Tibial artery (tissue), 4 donors: Measurements from ENCODE around the gene LMO3.

Experiments used
- DNase-seq, 2 donors: peaks; one replicate each; pipeline ENCODE4 v3.0.0-alpha.2; 2019
- H3K27ac ChIP-seq, 2 donors: fragments of 200-600 bp; sonication (generic) in 1 of 2; 1 replicate in 1 of 2; 2 replicates in 1 of 2; pipeline ENCODE4 v1.5.1; 2018 to 2019; ENCODE audit warnings: mild to moderate bottlenecking in 1 of 2
- H3K27me3 ChIP-seq, 2 donors: fragments of 200-600 bp; sonication (generic) in 1 of 2; one replicate each; pipeline versions ENCODE4 v1.5.1 to v1.6.0; 2016 to 2019
- H3K36me3 ChIP-seq, 3 donors: fragments of 200-600 bp; sonication (generic) in 2 of 3; one replicate each; pipeline ENCODE4 v1.5.1; 2016 to 2019; ENCODE audit warnings: mild to moderate bottlenecking in 2 of 3
- H3K4me1 ChIP-seq, 4 donors: fragments of 200-600 bp; sonication (generic) in 2 of 4; 1 replicate in 3 of 4; 2 replicates in 1 of 4; pipeline ENCODE4 v1.5.1; 2016 to 2019
- H3K4me3 ChIP-seq, 2 donors: fragments of 200-600 bp; sonication (generic) in 1 of 2; 1 replicate in 1 of 2; 2 replicates in 1 of 2; pipeline ENCODE4 v1.5.1; 2018 to 2019; ENCODE audit warnings: mild to moderate bottlenecking in 2 of 2
- H3K9me3 ChIP-seq, 3 donors: fragments of 200-600 bp; sonication (generic) in 1 of 3; one replicate each; pipeline ENCODE4 v1.5.1; 2016 to 2019
- CTCF ChIP-seq, 2 experiments: fragments of 200-600 bp in 1 of 2; fragments of 450-650 bp in 1 of 2; IDR thresholded peaks; one replicate each; pipeline ENCODE4 v1.5.1; 2017 to 2019; ENCODE audit warnings: antibody characterized with exemption in 2 of 2, mild to moderate bottlenecking in 1 of 2, moderate library complexity in 1 of 2
- intact Hi-C: fragments of 100-400 bp; cut with DNase I; formaldehyde crosslinking; loops from one replicate; pipeline ENCODE4 v1.15.0; 2023; ENCODE audit warnings: low total_unique reads

The LMO3 gene

GRCh38 chr12:16606117-16606200 is at the start of gene LMO3:
LMO3 (minus strand) TSS chr12:16606162; CDS start chr12:16600860, 5,302 bp downstream.
- no peak for DNase-seq
- no peaks in the 10 kb centered on the region for H3K27me3 ChIP-seq
- TF ChIP-seq CTCF (IDR thresholded peaks at IDR 0.05): no peak
- H3K9me3 ChIP-seq: no peaks in the 10 kb centered on the region
- H3K36me3 ChIP-seq: no peaks in the 10 kb centered on the region
- H3K27ac ChIP-seq: peak within 1 kb of the TSS; percentile 63 to 65
- peaks cover 0 to 16% (median 5%) of the 10 kb centered on the region in 4 donors for H3K4me1 ChIP-seq
- intact Hi-C loops: no loop called here
- H3K4me3 ChIP-seq: peak within 1 kb of the TSS; percentile 50 to 51

GRCh38 chr12:16636435-16637055 is 30.6 kb upstream of the LMO3 start:
- no peak overlapping the region for H3K4me3 ChIP-seq
- H3K4me1 ChIP-seq: no peaks in the 10 kb centered on the region
- H3K27ac ChIP-seq: no peak overlapping the region
- H3K9me3 ChIP-seq: no peaks in the 10 kb centered on the region
- no peaks in the 10 kb centered on the region for H3K36me3 ChIP-seq
- DNase-seq: no peak
- no peak for TF ChIP-seq CTCF (IDR thresholded peaks at IDR 0.05)
- no peaks in the 10 kb centered on the region for H3K27me3 ChIP-seq
- intact Hi-C loops: no loop called here

GRCh38 chr12:16634786-16635185 is 28.8 kb upstream of the LMO3 start:
- no peak overlapping the region for H3K27ac ChIP-seq
- DNase-seq: no peak
- H3K36me3 ChIP-seq: no peaks in the 10 kb centered on the region
- TF ChIP-seq CTCF (IDR thresholded peaks at IDR 0.05): no peak
- no peaks in the 10 kb centered on the region for H3K9me3 ChIP-seq
- no peak overlapping the region for H3K4me3 ChIP-seq
- no peaks in the 10 kb centered on the region for H3K4me1 ChIP-seq
- intact Hi-C loops: no loop called here
- H3K27me3 ChIP-seq: no peaks in the 10 kb centered on the region

GRCh38 chr12:16626991-16627390 is 21.0 kb upstream of the LMO3 start:
- no peaks in the 10 kb centered on the region for H3K36me3 ChIP-seq

GRCh38 chr12:16622338-16622737 is 16.4 kb upstream of the LMO3 start:
- H3K9me3 ChIP-seq: peaks cover 0 to 6% (median 0%) of the 10 kb centered on the region in 3 donors
- intact Hi-C loops: no loop called here
- no peak for TF ChIP-seq CTCF (IDR thresholded peaks at IDR 0.05)
- no peaks in the 10 kb centered on the region for H3K27me3 ChIP-seq
- no peak for DNase-seq
- H3K27ac ChIP-seq: no peak overlapping the region
- H3K4me3 ChIP-seq: no peak overlapping the region
- H3K4me1 ChIP-seq: no peaks in the 10 kb centered on the region
- no peaks in the 10 kb centered on the region for H3K36me3 ChIP-seq

More at GRCh38 chr12:16626991-16627390, 21.0 kb upstream of the LMO3 start:
- no peak for TF ChIP-seq CTCF (IDR thresholded peaks at IDR 0.05)
- Histone ChIP-seq H3K4me3 (no peak overlapping the region), H3K27ac (no peak overlapping the region), H3K9me3 (no peaks in the 10 kb centered on the region), H3K27me3 (no peaks in the 10 kb centered on the region), H3K4me1 (no peaks in the 10 kb centered on the region)
- intact Hi-C loops: no loop called here
- no peak for DNase-seq

GRCh38 chr12:16619537-16619936 is 13.6 kb upstream of the LMO3 start:
- TF ChIP-seq CTCF (IDR thresholded peaks at IDR 0.05): no peak
- no peak for DNase-seq
- H3K9me3 ChIP-seq: peaks cover 0 to 6% (median 0%) of the 10 kb centered on the region in 3 donors
- H3K27me3 ChIP-seq: no peaks in the 10 kb centered on the region
- no peaks in the 10 kb centered on the region for H3K4me1 ChIP-seq
- H3K36me3 ChIP-seq: no peaks in the 10 kb centered on the region
- intact Hi-C loops: no loop called here
- H3K27ac ChIP-seq: no peak overlapping the region
- no peak overlapping the region for H3K4me3 ChIP-seq
